Urothelium cell line (cell line): ENCODE data around the gene TSGA10.
"Not testable (repeated sequence)": the region's sequence is repeated elsewhere in the genome, so short reads cannot be mapped to it uniquely, and the experiment has no call there.

Experiments used
- DNase-seq: peaks from one replicate; pipeline ENCODE4 v3.0.0; 2011; ENCODE audit warnings: low spot score, mixed read lengths
- FAIRE-seq: peaks from 2 replicates; lab custom pipeline; 2011; peaks lifted over from hg19 to GRCh38; lab: Jason Lieb, UNC

The TSGA10 gene

GRCh38 chr2:99153921-99154604 is 679 bp downstream of the TSGA10 start:
- no peak for FAIRE-seq

GRCh38 chr2:99152199-99152895 is 2.4 kb downstream of the TSGA10 start:
- no peak for FAIRE-seq

More at GRCh38 chr2:99153921-99154604, 679 bp downstream of the TSGA10 start:
- DNase-seq, result peak; percentile 21

GRCh38 chr2:99150706-99151105 is 4.0 kb downstream of the TSGA10 start:
- no peak for DNase-seq
- FAIRE-seq, result no peak

More at GRCh38 chr2:99152199-99152895, 2.4 kb downstream of the TSGA10 start:
- no peak for DNase-seq

GRCh38 chr2:99141110-99142108 is 13.3 kb downstream of the TSGA10 start, which contains the start of gene C2orf15:
C2orf15 (plus strand) TSS chr2:99141707; CDS start chr2:99150559, 8,852 bp downstream.
- DNase-seq (peak; percentile 97), FAIRE-seq (peak; percentile 79)

- DNase-seq (no peak), FAIRE-seq (no peak)
These were observed 14.0 kb downstream of the TSGA10 start for GRCh38 chr2:99140860-99141109.

- DNase-seq, result no peak
- FAIRE-seq, result no peak
These were observed 14.5 kb downstream of the TSGA10 start for GRCh38 chr2:99140056-99140859.

GRCh38 chr2:99139003-99139402 is 15.7 kb downstream of the TSGA10 start:
- FAIRE-seq (no peak), DNase-seq (no peak)

- DNase-seq, FAIRE-seq: not testable (repeated sequence)
These were observed 19.6 kb downstream of the TSGA10 start for GRCh38 chr2:99135044-99135556.

- FAIRE-seq, result no peak
- DNase-seq, result no peak
These were observed 26.8 kb downstream of the TSGA10 start for GRCh38 chr2:99127981-99128380.

- DNase-seq (no peak), FAIRE-seq (no peak)
These were observed 42.1 kb downstream of the TSGA10 start for GRCh38 chr2:99112617-99113016.

- DNase-seq, result no peak
- no peak for FAIRE-seq
These were observed 42.8 kb downstream of the TSGA10 start for GRCh38 chr2:99111945-99112344.

GRCh38 chr2:99111236-99111635 is 43.5 kb downstream of the TSGA10 start:
- DNase-seq (no peak), FAIRE-seq (no peak)

- FAIRE-seq (no peak), DNase-seq (no peak)
These were observed 47.8 kb downstream of the TSGA10 start for GRCh38 chr2:99106913-99107312.

GRCh38 chr2:99104006-99104405 is 50.7 kb downstream of the TSGA10 start:
- DNase-seq, result no peak
- no peak for FAIRE-seq

GRCh38 chr2:99101697-99102096 is 53.0 kb downstream of the TSGA10 start:
- DNase-seq (peak; percentile 15), FAIRE-seq (no peak)

- FAIRE-seq (no peak), DNase-seq (no peak)
These were observed 58.0 kb downstream of the TSGA10 start for GRCh38 chr2:99096728-99097127.

GRCh38 chr2:99088017-99088416 is 66.7 kb downstream of the TSGA10 start:
- DNase-seq (no peak), FAIRE-seq (no peak)

- DNase-seq, result no peak
- FAIRE-seq, result no peak
These were observed 68.4 kb downstream of the TSGA10 start for GRCh38 chr2:99086385-99086784.

GRCh38 chr2:99085421-99085820 is 69.3 kb downstream of the TSGA10 start:
- no peak for FAIRE-seq
- no peak for DNase-seq

GRCh38 chr2:99084256-99084655 is 70.5 kb downstream of the TSGA10 start:
- DNase-seq (no peak), FAIRE-seq (no peak)
